HG03565 (cell line): ENCODE results near the gene SMAD2.
"Not testable (repeated sequence)": the region's sequence is repeated elsewhere in the genome, so short reads cannot be mapped to it uniquely, and the experiment has no call there.

Experiments
- ATAC-seq: cut with Tn5 transposase; IDR thresholded peaks from one replicate; pipeline ENCODE4 v1.9.1; 2021; ENCODE audit warnings: mild to moderate bottlenecking, moderate library complexity; ENCODE audit not compliant: unreplicated experiment

SMAD2 gene

DNA sequence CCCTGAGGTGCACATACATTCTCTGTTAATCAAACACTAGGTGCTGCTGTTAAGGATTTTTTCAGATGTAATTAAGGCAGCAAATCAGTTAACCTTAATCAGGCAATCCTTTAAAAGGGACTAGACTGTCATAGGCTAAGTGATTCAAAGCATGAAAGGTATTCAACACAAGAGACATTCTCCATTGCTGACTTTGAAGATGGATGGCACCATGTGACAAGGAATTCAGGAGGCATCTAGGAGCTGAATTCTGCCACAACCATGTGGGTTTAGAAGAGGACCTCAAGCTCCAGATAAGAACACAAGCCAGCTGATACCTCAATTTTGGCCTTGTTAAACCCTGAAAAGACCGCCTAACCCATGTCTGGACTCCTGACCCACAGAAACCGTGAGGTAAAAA is 84.0 kb downstream of the SMAD2 start:
- no peak for ATAC-seq

GRCh38 chr18:47844828-47845498 is 85.5 kb downstream of the SMAD2 start:
- no peak for ATAC-seq

GRCh38 chr18:47842836-47843235 is 87.6 kb downstream of the SMAD2 start:
- ATAC-seq, result no peak

DNA sequence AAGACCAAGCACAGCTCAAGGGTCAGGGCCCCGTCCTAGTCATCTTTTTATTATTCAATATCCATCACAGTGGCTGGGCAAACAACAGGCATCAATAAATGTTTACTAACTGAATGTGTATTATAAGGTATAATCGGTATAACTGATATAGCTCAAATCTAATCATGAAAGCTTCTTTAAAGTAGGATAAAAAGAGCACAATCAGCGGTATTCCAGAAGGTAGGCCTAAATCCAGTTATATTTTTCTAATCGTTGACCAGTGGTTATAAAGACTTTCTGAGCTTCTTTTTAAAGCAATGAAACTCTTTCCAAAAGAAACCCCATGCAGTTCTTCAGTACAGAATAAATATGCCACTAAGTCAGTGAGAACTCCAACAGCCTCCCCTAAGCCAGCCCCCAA is 92.1 kb downstream of the SMAD2 start:
- ATAC-seq, result no peak

GRCh38 chr18:47832348-47832747 is 98.1 kb downstream of the SMAD2 start:
- no peak for ATAC-seq

GRCh38 chr18:47831351-47831750 is 99.1 kb downstream of the SMAD2 start:
- no peak for ATAC-seq

DNA sequence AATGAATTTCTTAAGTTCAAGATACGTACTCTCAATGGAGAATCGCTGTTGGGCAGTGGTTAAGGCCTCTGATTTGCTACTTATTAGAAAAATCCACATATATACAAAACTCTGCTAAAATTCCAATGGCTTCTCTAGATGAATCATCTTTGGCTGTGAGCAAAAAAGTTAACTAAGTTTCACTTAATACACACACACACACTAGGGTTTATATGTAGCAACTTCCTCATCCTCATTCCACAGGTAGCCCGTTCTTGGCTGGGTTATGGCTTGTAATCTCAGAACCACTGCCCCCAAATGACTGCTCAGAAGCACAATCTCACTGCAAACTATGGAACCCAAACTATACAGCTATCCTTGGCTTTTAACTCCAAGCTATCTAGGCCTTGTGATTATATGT is 99.7 kb downstream of the SMAD2 start:
- ATAC-seq, result no peak

DNA sequence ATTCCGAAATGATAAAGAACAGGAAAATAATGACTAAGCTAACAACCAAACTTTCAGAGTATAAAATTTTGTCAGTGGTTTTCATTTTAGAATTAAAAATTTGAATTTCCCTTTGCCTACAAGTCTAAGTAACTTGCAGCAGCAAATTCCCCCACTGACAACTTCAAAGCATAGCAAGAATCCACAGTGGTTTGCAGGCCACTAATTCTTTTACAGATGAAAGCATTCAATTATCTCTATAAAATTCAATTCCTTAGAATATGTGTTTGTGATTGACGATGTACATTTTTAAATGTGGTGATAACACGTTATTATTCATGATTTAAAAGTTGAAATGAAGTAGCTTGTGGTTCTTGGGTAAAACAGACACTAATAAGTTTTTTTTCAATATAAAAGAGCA is 100.6 kb downstream of the SMAD2 start:
- ATAC-seq, result no peak

- ATAC-seq, result not testable (repeated sequence)
These were observed 102.4 kb downstream of the SMAD2 start for GRCh38 chr18:47828031-47828430.

- no peak for ATAC-seq
These were observed 104.0 kb downstream of the SMAD2 start for GRCh38 chr18:47826157-47827074.

- ATAC-seq, result no peak
These were observed 109.1 kb downstream of the SMAD2 start for GRCh38 chr18:47821314-47821713.

DNA sequence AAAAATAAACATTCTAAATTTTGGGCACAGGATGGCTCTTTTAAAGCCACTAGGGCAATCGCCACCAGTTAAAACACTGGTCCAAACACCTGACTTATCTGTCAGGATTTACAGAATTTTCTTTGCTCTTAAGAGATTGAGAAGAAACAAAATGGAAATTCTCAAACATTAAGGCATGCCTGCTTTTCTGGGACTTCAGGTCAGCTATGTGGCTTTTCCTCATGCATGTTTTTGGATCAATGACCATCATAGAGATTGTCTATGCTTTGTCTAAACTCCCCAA is 112.7 kb downstream of the SMAD2 start:
- no peak for ATAC-seq

DNA sequence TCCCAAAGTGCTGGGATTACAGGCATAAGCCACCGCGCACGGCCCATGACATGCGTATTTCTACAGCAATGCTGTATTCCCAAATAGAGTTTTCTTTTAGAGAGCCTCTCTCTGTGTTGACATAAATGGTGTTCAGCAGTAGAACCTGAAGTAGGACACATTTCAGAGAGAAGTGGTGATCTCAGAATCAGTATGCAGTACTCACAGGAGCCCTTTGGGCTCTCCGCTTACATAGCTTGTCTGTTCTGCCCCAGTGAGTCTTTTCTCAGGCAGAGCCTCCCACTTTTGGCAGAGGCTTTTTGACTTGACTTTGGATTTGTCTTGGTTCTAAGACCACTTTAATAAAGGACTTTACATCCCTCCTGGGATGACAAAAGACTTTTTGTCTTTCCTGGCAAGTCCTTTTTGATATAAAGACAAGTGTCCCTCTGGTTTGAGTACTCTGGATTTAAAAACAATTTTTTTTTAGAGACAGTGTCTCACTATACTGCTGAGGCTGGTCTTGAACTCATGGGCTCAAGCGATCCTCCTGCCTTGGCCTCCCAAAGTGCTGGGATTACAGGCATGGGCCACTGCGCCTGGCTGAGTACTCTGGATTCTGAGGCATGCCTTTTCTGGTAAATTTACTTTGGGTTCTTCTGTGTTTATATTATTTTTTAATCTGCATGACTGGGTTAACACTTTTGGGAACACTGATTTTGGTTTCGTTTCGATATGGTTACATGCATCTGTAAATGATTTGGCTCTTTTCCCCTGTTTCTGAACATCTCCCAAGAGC is 113.3 kb downstream of the SMAD2 start:
- ATAC-seq, result no peak

DNA sequence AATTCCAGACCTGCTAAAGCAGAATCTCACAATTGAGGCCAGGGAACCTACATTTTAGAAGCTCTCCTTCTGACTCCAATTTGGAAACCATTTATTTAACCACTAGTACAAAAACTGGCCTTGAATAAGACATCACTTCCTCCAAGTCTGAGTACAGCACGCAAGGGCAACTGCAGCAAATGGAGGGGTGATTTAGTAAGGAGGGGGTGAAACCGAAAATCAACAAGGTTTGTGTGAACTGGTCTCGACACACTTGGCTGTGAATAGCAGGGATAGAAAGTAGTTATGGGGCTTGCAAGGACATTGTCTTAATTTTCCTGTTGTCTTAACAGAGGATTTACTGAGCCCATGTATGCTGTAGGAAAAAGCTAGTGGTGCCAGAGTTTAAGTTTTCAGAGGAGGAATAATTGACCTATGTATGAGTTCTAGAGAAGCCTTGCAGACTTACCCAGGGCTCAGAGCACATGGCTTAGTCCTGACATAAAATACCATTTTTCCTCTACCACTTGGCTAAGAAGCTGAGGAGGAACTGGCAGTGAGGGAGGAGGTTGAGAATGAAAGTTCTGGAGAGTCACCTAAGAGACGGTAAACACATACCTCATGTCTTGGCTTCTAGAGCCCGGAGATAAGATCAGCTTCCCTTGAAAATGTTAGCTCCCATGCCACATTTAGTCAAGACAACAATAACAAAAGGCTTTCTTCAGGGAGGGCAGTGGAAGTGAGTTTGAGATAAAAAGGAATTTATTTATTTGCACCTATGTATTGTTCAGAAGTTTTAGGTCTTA is 114.8 kb downstream of the SMAD2 start:
- no peak for ATAC-seq

- ATAC-seq, result no peak
These were observed 121.0 kb downstream of the SMAD2 start for GRCh38 chr18:47809420-47809819.

DNA sequence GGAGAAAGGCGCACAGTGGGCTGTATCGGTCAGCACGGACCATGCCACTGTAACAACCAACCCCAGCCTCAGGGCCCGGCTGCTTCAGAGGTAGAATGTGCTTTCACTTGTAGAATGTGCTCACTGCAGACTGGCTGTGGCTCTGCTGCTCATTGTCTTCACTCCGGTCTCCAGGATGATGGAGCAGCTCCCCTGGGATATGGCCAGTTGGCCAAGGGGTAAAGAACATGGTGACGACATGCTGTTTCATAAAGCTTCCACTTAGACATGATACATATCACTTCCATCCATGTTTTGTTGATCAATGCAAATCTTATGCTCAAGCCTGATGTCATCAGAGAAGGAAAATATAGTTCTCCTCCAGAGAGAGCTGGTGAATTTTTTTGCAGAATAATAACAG is 127.7 kb downstream of the SMAD2 start:
- no peak for ATAC-seq

GRCh38 chr18:47801817-47802216 is 128.6 kb downstream of the SMAD2 start:
- no peak for ATAC-seq

DNA sequence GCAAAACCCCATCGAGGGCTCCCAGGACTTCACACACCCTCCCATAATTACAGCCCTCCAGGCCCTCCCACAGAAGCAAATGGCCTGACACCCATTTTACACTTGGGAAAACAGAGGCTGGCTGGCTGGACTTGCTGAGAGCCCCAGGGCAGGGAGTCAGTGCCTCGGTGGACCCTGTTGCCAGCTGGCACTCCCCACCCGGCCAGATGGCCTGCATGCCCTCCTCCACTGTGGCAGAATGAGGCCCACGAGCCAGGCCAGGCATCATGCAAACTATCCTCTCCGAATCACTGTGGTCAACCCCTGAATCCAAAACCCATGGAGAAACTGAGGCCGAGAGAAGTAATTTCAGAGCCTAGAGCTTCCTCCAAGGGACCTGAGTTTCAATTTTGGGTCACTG is 129.7 kb downstream of the SMAD2 start:
- no peak for ATAC-seq

DNA sequence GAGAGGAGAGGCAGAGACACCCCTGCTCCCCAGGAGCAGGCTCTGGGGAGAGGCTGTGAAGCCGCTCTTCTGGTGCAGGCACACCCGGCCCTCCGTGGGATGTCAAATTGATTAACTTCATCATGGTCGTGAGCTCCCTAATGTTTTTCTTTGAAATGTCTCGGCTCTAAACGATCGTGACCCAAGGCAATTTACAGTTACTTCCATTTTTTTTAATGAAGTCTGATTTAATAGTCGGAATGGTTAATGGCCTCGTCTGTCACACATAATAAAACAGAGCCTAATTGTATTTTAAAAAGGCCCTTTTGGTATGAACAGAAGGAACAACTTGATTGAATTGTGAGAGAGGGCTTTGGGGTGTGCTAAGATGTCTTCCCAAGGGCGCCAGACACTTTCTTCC is 130.2 kb downstream of the SMAD2 start:
- ATAC-seq, result no peak

GRCh38 chr18:47799376-47799775 is 131.1 kb downstream of the SMAD2 start:
- no peak for ATAC-seq

- ATAC-seq, result no peak
These were observed 132.1 kb downstream of the SMAD2 start for GRCh38 chr18:47798366-47798765.
